ENCODE data around the gene ATXN7L2.
A peak's percentile ranks its signal among the peaks of the same experiment; 100 is the strongest.

ATXN7L2 gene

GRCh38 chr1:109529881-109530456 lies 46.3 kb downstream of the ATXN7L2 start:
- no peak for DNase-seq

- no peak for DNase-seq
These were observed 46.9 kb downstream of the ATXN7L2 start for GRCh38 chr1:109530457-109531087.

- DNase-seq = no peak
These were observed 47.7 kb downstream of the ATXN7L2 start for GRCh38 chr1:109531380-109531779.

- no peak for DNase-seq
These were observed 48.2 kb downstream of the ATXN7L2 start for GRCh38 chr1:109531826-109532364.

GRCh38 chr1:109532365-109533136 lies 48.8 kb downstream of the ATXN7L2 start:
- peak; percentile 47 for DNase-seq

- DNase-seq = no peak
These were observed 50.7 kb downstream of the ATXN7L2 start for GRCh38 chr1:109534307-109534858.

- DNase-seq = no peak
These were observed 51.8 kb downstream of the ATXN7L2 start for GRCh38 chr1:109535481-109535880.

GRCh38 chr1:109535971-109536491 lies 52.3 kb downstream of the ATXN7L2 start:
- peak; percentile 20 for DNase-seq

- no peak for DNase-seq
These were observed 53.9 kb downstream of the ATXN7L2 start for GRCh38 chr1:109537450-109538178.

GRCh38 chr1:109538827-109539555 lies 55.3 kb downstream of the ATXN7L2 start:
- DNase-seq = no peak

- DNase-seq = no peak
These were observed 56.0 kb downstream of the ATXN7L2 start, which contains the start of gene GPR61 for GRCh38 chr1:109539676-109540075. GPR61 (plus strand) TSS chr1:109539872; CDS start chr1:109543023, 3,151 bp downstream.

- DNase-seq = no peak
These were observed 57.4 kb downstream of the ATXN7L2 start for GRCh38 chr1:109541102-109541501.
